Activated gamma-delta T cell (primary cell): ENCODE measurements around the gene TTC34.

Experiments
- DNase-seq: peaks from one replicate; lab custom pipeline; 2025; lab: John Stamatoyannopoulos, UW

TTC34 gene

DNA sequence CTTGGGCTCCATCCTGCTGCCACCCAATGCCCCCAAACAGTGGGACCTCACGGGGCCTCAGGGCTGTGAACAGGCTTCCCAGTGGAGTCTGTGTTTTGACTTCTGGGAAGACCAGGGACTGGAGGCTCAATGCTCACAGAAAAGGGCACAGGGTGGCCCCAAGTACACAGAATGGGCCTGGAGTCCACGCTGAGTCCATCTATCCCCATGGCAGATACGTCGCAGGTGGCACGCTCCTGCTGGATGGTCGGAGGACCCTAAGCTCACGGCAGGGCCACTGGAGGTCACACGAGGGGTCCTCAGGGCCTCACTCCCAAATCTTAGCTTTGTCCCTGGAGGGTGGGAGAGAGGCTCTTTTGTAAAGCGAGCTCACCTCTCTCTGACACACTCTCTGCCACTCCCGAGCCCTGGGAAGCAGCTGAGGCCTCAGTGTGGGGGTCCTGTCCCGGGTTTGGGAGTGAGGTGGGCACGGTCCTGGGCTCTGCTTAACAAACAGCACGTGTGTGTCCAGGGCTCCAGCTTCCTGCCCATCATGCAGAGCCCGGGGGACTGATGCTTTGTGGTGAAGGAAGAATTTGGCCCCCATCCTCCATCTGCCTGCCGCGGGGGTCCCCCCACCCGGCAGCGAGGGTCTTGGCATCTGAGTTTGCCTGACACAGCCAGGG lies 27.2 kb upstream of the TTC34 start:
- no peak for DNase-seq

GRCh38 chr1:2826736-2827292 lies 25.3 kb upstream of the TTC34 start:
- DNase-seq: no peak

DNA sequence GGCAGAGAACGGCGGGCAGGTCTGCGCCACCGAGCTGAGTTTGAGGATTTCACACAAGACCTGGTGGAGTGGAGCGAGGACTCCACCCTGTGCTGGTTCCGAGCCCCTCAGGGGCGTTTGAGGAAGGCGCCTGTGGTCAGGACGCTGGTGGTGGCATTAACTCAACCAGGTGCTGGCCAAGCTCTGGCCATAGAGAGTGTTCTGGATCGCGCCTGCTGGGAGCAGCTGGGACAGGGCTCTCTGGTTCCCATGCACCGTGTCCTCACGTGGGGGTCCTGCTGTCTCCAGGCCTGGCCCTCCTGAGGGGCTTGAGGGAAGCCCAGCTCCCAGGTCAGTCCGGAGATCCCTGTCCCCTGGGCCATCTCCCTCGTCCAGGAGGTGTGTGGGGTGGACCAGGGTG lies 24.8 kb upstream of the TTC34 start:
- no peak for DNase-seq

- no peak for DNase-seq
Observed at GRCh38 chr1:2825487-2826189, 24.1 kb upstream of the TTC34 start.

- DNase-seq: no peak
Observed at GRCh38 chr1:2824999-2825398, 23.5 kb upstream of the TTC34 start.

DNA sequence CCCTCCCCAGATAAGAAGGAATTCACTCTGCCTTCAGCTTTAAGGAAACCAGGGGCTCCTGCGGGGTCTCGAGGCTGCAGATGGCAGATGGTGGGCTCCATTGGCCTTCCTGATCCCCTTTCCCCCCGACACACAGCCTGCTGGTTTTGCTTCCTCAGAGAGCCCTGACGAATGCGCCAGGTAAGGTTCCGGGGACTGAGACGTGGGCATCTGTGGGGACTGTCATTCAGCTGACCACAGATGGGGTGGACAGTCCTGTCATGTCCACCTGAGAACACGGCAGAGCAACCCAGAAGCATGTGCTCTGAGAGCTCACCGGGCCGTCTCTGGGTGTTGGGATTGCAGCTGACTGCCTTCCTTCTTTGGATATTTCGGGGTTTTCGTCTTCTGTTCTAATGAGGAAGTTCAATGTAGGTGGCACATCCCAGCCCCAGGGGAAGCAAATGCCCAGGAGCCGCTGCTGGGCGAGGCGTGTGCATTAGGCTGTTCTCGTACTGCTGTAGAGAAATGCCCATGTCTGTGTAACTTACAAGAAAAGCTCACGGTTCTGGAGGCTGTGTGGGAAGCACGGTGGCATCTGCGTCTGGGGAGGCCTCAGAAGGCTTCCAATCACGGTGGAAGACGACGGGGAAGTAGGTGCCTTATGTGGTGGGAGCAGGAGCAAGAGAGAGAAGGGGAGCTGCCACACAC lies 22.6 kb upstream of the TTC34 start:
- no peak for DNase-seq

DNA sequence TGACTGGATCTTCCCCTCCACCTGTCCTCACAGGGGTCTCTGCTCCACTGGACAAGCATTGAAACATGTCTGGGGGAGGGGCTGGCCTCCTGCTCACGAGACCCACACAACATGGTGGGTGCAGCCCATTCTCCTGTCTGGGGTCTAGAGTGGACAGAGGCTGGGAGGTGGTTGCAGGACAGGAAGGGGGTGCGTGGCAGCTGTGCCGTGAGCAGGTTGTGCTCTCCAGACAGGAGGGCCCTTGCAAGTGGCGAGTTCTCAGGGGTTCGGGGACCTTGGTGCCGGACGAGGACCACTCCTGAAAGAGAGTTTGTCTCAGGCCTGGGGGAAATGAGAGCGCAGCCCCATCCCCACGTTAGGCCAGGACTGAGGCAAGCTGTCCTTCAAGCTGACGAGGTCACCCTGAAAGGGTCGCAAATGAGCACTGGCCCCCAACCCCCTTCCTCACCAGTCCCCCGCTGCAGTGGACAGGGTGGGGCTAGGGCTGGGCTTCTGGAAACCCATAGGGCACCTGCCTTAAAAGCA lies 21.2 kb upstream of the TTC34 start:
- DNase-seq: no peak

DNA sequence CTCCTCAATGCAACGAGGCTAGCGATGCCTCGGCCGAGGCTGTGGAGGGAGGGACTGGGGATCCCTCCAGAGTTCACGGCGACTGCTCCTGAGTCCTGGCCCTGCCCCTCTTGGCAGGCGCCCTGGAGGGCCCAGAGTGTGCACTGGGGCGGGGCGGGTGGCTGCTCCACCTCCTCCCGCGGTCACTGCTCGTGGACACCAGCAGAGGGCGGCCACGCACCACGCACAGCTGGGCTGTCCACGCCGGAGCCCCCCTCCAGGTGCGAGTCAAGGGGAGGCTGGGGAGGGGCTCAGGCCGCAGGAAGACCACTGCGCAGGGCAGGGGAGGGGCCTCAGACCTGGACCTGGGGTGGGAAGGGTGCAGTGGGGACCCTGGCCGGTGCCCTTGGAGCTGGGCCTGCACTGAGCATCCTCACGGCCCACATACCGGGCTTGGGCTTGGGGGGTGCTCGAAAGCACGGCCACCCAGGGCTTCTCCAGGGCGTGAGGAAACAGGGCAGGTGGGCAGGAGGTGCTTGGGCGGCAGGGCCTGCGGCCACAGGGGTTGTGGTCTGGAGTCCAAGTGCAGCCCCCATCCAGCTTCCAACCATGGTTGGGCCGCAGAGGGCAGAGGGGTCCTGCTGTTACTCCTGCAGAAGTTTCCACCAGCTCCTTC lies 20.6 kb upstream of the TTC34 start:
- DNase-seq: no peak

GRCh38 chr1:2821373-2821955 lies 20.0 kb upstream of the TTC34 start:
- no peak for DNase-seq

- no peak for DNase-seq
Observed at GRCh38 chr1:2820731-2821372, 19.4 kb upstream of the TTC34 start.

DNA sequence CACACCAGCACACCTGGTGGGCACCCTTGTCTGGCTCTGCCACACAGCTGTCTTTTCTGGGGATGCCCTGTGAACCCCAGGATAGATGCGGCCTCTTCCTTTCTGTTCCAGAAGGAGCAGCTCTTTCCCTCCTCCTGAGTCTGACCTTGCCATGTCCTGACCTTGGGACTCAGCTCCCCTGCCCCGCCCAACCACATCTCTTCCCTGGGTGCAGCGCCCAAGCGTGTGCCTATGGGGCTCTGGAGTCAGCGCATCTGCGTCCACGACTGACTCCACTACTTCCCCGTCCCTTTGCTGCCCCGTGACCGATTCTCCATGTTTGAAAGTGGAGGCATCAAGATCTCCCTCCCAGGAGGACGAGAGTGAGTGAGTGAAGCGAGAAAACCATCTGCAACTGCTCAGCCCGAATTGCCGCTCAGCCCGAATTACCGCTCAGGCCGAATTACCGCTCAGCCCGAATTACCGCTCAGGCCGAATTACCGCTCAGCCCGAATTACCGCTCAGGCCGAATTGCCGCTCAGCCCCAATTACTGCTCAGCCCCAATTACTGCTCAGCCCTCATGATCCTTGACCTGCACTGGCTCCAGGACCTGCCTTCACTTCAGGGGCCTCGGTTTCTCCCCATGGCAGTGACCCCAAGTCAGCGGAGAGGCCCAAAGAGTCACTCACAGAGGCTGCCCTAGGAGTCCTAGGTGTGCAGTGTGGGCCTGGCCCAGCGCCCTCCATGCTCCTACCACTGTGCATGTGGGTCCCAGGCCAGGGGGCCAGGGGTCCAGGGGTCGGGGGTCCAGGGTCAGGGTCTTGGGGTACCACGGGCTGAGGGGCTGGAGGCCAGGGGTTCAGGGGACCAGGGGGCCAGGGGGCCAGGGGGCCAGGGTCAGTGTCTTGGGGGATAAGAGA lies 18.6 kb upstream of the TTC34 start:
- DNase-seq: no peak

DNA sequence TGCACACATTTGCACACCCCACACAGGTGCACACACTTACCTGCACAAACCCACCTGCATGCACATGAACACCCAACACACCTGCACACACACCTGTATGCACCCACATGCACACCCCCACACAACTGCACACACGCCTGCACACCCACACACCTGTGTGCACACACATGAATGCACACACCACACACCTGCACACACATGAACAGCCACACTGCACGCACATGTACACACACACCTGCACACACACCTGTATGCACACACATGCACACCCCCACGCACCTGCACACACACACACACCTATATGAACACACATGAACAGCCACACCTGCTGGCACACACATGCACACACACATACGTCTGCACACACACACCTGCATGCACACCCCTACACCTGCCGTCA lies 17.9 kb upstream of the TTC34 start:
- no peak for DNase-seq

GRCh38 chr1:2817784-2818564 lies 16.5 kb upstream of the TTC34 start:
- no peak for DNase-seq

DNA sequence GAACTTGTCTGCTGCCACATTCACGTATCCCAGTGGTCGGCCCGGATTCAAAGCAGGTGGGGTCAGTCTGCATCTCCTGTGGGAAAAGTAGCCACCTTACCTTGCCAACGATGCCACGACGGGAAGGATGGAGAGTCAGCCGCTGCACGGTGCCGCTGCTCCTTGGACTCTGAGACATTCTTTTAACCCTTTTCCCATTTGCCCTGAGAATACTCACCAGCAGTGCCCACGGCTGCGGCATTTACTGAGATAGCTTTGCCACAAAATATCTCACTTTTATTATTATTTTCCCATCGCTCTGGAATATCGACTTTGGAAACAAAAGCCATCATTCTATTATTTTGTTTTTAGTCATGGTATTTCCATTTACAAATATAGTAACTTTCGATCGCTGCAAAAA lies 15.3 kb upstream of the TTC34 start:
- DNase-seq: no peak

DNA sequence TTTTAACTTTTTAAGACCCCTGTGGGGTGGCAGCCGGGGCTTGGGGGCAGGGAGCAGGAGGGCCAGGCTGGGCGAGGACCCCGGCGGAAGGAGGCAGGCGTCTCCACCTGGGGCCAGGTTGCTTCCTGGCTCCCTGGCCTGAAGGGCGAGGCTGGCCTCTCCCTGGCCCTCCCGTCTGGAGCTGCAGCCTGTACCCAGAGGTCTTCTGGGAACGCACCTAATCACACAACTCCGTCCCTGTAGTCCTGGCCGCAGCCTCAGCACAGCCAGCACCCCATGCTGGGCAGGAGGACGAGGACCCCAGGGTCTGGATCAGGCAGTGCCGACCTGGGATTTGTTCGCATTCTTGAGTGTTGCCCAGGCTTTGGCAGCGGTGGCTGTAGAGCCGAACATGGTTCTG lies 14.1 kb upstream of the TTC34 start:
- DNase-seq: no peak

GRCh38 chr1:2814511-2815075 lies 13.1 kb upstream of the TTC34 start:
- no peak for DNase-seq

- no peak for DNase-seq
Observed at GRCh38 chr1:2812939-2813653, 11.6 kb upstream of the TTC34 start.

- DNase-seq: no peak
Observed at GRCh38 chr1:2812136-2812535, 10.6 kb upstream of the TTC34 start.
